AG04449 (cell line): Measurements from ENCODE around the gene FICD.

ENCODE experiments used
- CTCF ChIA-PET: fragments of 350-600 bp; formaldehyde crosslinking; extraction: SDS; loops from one replicate; lab custom pipeline; 2021; ENCODE audit warnings: antibody characterized with exemption; lab: Yijun Ruan, JAX
- POLR2A ChIA-PET: fragments of 400-600, 350-600 bp; formaldehyde crosslinking; extraction: SDS; loops from one replicate; lab custom pipeline; 2020; ENCODE audit warnings: antibody characterized with exemption, inconsistent platforms; lab: Yijun Ruan, JAX
- DNase-seq: peaks from one replicate; pipeline ENCODE4 v3.0.0-alpha.2; 2010; ENCODE audit warnings: low read depth, low spot score
- H3K4me3 ChIP-seq: 2 replicates; pipeline ENCODE4 v1.5.1; 2011; ENCODE audit warnings: low read depth, mild to moderate bottlenecking, control low read depth, low read length
- CTCF ChIP-seq: IDR thresholded peaks from one replicate; pipeline ENCODE4 v1.5.1; 2011; ENCODE audit warnings: mild to moderate bottlenecking, moderate library complexity, low read length, control low read depth, inconsistent platforms; ENCODE audit not compliant: insufficient read depth; ENCODE audit errors: missing control alignments

FICD gene

DNA sequence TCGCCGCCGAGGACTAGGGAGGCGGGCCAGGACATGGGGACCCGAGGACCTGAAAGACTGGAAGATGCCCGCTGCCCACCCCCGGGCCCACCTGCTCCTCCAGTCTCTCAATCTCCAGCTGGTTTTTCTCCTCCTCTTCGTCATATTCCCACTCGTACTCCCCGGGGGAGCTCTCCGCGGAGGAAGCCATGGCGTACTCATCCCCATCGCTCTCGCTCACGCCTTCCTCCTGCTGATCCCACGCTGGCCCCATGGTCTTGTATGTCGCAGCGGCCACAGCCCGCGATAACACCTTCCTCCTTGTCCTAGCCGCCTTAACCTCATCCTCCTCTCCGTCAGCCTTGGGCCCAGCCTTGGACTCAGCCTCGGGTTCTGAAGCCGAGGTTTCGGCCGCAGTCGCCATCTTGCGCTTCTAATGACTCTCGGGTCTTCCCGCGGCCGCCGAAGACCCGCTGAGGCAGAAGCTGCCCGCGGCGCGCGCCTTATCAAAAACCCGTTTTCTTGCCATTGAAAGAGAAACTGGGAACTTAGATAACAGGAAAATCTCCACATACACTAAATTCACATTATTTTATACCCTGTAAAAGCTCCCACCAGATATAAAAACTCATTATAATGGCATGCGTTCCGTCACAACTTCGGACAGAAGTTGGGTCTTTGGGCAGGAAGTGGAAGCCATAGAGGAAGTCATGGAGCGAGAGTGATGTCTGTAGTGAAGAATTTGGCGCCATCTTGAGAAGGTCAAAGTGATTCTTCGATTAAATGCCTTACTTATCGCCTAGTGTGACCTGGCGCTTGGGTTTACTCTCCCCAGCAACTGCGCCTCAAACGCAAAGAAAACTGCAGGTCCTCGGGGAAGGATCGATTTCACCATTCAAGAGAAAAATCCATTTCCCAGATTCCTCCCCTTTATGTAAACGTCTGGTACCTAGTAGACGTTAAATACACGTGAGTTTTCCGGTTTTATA lies 46.0 kb downstream of the FICD start, which contains the start of gene SART3:
SART3 (minus strand) TSS at position 422 of the 968 bp plus-strand sequence; CDS start at position 403, 19 bp downstream.
- ChIA-PET POLR2A (interaction anchor here (0.5 to 0.9 kb wide), 2 partner anchors 80 to 256 kb away, joined by 3 to 5 read pairs; no protein-coding TSS in a partner anchor), CTCF (interaction anchor here (1.0 to 24.1 kb wide), 4 partner anchors 10 to 242 kb away, joined by 3 to 1115 read pairs (median 8); no protein-coding TSS in a partner anchor)
- peak within 1 kb of the TSS; percentile 97 for H3K4me3 ChIP-seq
- no peak for TF ChIP-seq CTCF
- DNase-seq: no peak

DNA sequence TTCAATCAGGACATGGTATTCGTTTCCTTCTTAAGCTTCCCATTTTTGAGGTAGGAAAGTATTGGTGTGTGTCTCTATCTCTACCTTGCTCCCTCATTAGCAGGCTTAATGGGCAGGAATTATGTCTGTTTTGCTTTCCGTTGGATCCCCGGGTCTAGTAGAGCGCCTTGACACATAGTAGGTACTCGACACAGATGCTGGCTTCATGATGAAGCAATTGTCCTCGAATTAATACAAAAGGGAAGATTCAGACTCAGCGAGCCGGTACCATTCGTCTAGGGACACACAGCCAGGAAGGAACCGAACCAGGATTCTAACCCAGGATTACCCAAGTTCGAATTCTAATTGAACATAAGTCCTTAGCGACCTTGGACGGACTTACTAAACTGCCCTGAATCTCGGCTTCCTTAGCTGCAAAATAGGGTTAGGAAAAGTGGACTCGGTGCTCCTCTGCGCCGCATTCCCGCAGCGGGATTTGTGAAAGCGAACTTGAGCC lies 46.8 kb downstream of the FICD start:
- no peak for DNase-seq
- TF ChIP-seq CTCF: no peak
- H3K4me3 ChIP-seq: peak overlapping the region; percentile 97
- ChIA-PET POLR2A (interaction anchor here (0.9 to 1.5 kb wide), 5 partner anchors 66 to 531 kb away, joined by 3 to 4 read pairs (median 3); partner anchors contain the start of gene ALKBH2), CTCF (interaction anchor here (0.8 to 24.1 kb wide), 9 partner anchors 9 to 866 kb away, joined by 3 to 1115 read pairs (median 4); partner anchors contain the start of gene ALKBH2)

GRCh38 chr12:108562348-108563135 lies 47.5 kb downstream of the FICD start, which contains the start of gene ISCU:
Gene ISCU (plus strand): TSS chr12:108562596. CDS start chr12:108562623, 27 bp downstream.
- peak within 1 kb of the TSS; percentile 97 for H3K4me3 ChIP-seq
- POLR2A ChIA-PET: interaction anchor here (0.9 to 1.5 kb wide), 5 partner anchors 56 to 531 kb away, joined by 3 to 4 read pairs (median 3); partner anchors contain the start of gene ALKBH2
- peak; percentile 65 for DNase-seq
- no peak for TF ChIP-seq CTCF
- CTCF ChIA-PET: interaction anchor here (0.8 to 24.1 kb wide), 9 partner anchors 8 to 866 kb away, joined by 3 to 1115 read pairs (median 4); partner anchors contain the start of gene ALKBH2

GRCh38 chr12:108563136-108563803 lies 48.2 kb downstream of the FICD start:
- peak; percentile 87 for TF ChIP-seq CTCF
- H3K4me3 ChIP-seq: peak overlapping the region; percentile 89
- no peak for DNase-seq
- ChIA-PET POLR2A (interaction anchor here (0.9 to 1.5 kb wide), 3 partner anchors 55 to 241 kb away, joined by 3 to 4 read pairs (median 3); no protein-coding TSS in a partner anchor), CTCF (interaction anchor here (0.7 to 24.1 kb wide), 25 partner anchors 10 to 865 kb away, joined by 3 to 1115 read pairs (median 5); partner anchors contain the start of genes ALKBH2 and TMEM119)

DNA sequence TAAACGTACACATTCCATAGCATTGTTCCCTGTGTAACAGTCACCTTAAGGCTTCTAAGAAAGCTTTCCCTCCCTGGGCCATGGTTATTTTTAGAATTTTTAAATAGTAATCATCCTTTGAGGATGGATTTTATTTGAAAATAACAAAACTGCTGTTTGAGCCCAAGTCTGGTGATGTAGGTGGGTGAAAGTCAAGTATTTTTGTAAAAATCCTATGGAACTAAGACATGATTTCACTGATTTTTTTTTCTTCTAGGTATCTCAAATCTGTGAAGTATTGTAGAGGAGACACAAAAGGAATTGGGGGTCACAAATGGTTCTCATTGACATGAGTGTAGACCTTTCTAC lies 48.7 kb downstream of the FICD start:
- peak overlapping the region; percentile 89 for H3K4me3 ChIP-seq
- ChIA-PET CTCF (interaction anchor here (0.5 to 24.1 kb wide), 33 partner anchors 9 to 549 kb away, joined by 3 to 1115 read pairs (median 4); partner anchors contain the start of genes ALKBH2 and TMEM119), POLR2A (no interaction called here)
- DNase-seq: no peak
- no peak for TF ChIP-seq CTCF
